Measurements from ENCODE around the gene SHROOM3.

DNA sequence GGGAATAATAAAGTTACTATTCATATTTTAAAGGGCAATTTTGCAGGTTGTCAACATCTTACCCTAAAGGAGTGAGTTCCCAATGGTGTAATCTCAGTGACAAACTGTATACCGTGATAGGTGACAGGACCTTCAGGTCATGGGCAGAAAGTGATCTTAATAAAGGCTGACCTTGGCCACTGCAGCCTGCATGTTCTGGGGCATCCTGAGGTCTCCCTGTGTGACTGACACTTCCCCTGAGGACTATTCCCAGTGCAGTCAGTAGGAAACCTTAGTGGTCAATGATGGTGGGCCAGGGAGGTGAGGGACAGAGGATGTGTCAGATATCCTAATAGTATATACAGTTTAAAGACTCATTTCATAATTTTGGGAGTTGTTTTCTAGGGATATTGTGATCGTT lies 137.2 kb downstream of the SHROOM3 start:
- TF ChIP-seq, protein P1, sequence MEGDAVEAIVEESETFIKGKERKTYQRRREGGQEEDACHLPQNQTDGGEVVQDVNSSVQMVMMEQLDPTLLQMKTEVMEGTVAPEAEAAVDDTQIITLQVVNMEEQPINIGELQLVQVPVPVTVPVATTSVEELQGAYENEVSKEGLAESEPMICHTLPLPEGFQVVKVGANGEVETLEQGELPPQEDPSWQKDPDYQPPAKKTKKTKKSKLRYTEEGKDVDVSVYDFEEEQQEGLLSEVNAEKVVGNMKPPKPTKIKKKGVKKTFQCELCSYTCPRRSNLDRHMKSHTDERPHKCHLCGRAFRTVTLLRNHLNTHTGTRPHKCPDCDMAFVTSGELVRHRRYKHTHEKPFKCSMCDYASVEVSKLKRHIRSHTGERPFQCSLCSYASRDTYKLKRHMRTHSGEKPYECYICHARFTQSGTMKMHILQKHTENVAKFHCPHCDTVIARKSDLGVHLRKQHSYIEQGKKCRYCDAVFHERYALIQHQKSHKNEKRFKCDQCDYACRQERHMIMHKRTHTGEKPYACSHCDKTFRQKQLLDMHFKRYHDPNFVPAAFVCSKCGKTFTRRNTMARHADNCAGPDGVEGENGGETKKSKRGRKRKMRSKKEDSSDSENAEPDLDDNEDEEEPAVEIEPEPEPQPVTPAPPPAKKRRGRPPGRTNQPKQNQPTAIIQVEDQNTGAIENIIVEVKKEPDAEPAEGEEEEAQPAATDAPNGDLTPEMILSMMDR (IDR thresholded peaks at IDR 0.05), result no peak
- no peak for TF ChIP-seq POLR2A (IDR thresholded peaks at IDR 0.05; ENCODE audit: low read depth)

Measured in esophagus muscularis mucosa (tissue), 3 donors.